ENCODE results near the gene PLCB1. TPM values are rescaled to one million over a fixed set of nuclear protein-coding genes. Genes with fewer than 3 reads are reported as not detected.

PLCB1 gene
- total RNA-seq, 1 donor from 2014 or later = 10.7 TPM

GRCh38 chr20:8425802-8426201 lies 293.7 kb downstream of the PLCB1 start:
- TF ChIP-seq EZH2 (IDR thresholded peaks at IDR 0.05; ENCODE audit: insufficient read depth, low read length) (no peak), CTCF (IDR thresholded peaks at IDR 0.05; ENCODE audit: insufficient read depth, low read depth, low read length) (no peak)

GRCh38 chr20:8427419-8428040 lies 295.5 kb downstream of the PLCB1 start:
- Histone ChIP-seq H3K27ac (ENCODE audit: low read depth, low read length) (no peak overlapping the region), H3K4me1 (ENCODE audit: insufficient read depth, low read length) (peaks cover 6% of the 10 kb centered on the region), H2AFZ (ENCODE audit: low read depth, low read length) (no peak overlapping the region), H3K9ac (ENCODE audit: low read length) (no peak overlapping the region), H3K36me3 (ENCODE audit: insufficient read depth, low read length) (no peaks in the 10 kb centered on the region), H3K79me2 (ENCODE audit: insufficient read depth, low read length) (no peaks in the 10 kb centered on the region), H3K4me3 (ENCODE audit: insufficient read depth, low read depth, low read length) (no peak overlapping the region), H3K4me2 (ENCODE audit: low read length) (no peak overlapping the region), H3K27me3 (ENCODE audit: insufficient read depth, low read length) (no peaks in the 10 kb centered on the region), H3K9me3 (ENCODE audit: insufficient read depth, low read depth, low read length) (no peaks in the 10 kb centered on the region), H4K20me1 (ENCODE audit: insufficient read depth, low read length) (no peaks in the 10 kb centered on the region)
- DNase-seq (ENCODE audit: low read depth) (no peak), FAIRE-seq (no peak)
- no peak overlapping the region for H3K4me3 Mint-ChIP-seq (ENCODE audit: unreplicated experiment)
- H3K36me3 Mint-ChIP-seq (ENCODE audit: low read depth, unreplicated experiment) = no peaks in the 10 kb centered on the region
- no peak for TF ChIP-seq EZH2 (IDR thresholded peaks at IDR 0.05; ENCODE audit: insufficient read depth, low read length)
- no peak for TF ChIP-seq CTCF (IDR thresholded peaks at IDR 0.05; ENCODE audit: insufficient read depth, low read depth, low read length)
- H3K27ac Mint-ChIP-seq (ENCODE audit: unreplicated experiment) = no peak overlapping the region
- no peaks in the 10 kb centered on the region for H3K27me3 Mint-ChIP-seq (ENCODE audit: low read depth, unreplicated experiment)
- H3K4me1 Mint-ChIP-seq (ENCODE audit: low read depth, unreplicated experiment) = peaks cover 10% of the 10 kb centered on the region
- no peaks in the 10 kb centered on the region for H3K9me3 Mint-ChIP-seq (ENCODE audit: unreplicated experiment)

More at GRCh38 chr20:8425802-8426201, 293.7 kb downstream of the PLCB1 start:
- FAIRE-seq (no peak), DNase-seq (ENCODE audit: low read depth) (no peak)
- H3K36me3 Mint-ChIP-seq (ENCODE audit: low read depth, unreplicated experiment) = no peaks in the 10 kb centered on the region
- H3K4me3 Mint-ChIP-seq (ENCODE audit: unreplicated experiment) = no peak overlapping the region
- no peak overlapping the region for H3K4me2 ChIP-seq (ENCODE audit: low read length)
- H3K27ac ChIP-seq (ENCODE audit: low read depth, low read length) = no peak overlapping the region
- peaks cover 6% of the 10 kb centered on the region for H3K4me1 ChIP-seq (ENCODE audit: insufficient read depth, low read length)
- no peak overlapping the region for H2AFZ ChIP-seq (ENCODE audit: low read depth, low read length)
- no peaks in the 10 kb centered on the region for H4K20me1 ChIP-seq (ENCODE audit: insufficient read depth, low read length)
- no peak overlapping the region for H3K9ac ChIP-seq (ENCODE audit: low read length)
- H3K27ac Mint-ChIP-seq (ENCODE audit: unreplicated experiment) = no peak overlapping the region
- H3K4me1 Mint-ChIP-seq (ENCODE audit: low read depth, unreplicated experiment) = peaks cover 10% of the 10 kb centered on the region
- H3K27me3 ChIP-seq (ENCODE audit: insufficient read depth, low read length) = no peaks in the 10 kb centered on the region
- no peaks in the 10 kb centered on the region for H3K36me3 ChIP-seq (ENCODE audit: insufficient read depth, low read length)
- no peaks in the 10 kb centered on the region for H3K27me3 Mint-ChIP-seq (ENCODE audit: low read depth, unreplicated experiment)
- no peaks in the 10 kb centered on the region for H3K9me3 Mint-ChIP-seq (ENCODE audit: unreplicated experiment)
- no peak overlapping the region for H3K4me3 ChIP-seq (ENCODE audit: insufficient read depth, low read depth, low read length)
- no peaks in the 10 kb centered on the region for H3K79me2 ChIP-seq (ENCODE audit: insufficient read depth, low read length)
- H3K9me3 ChIP-seq (ENCODE audit: insufficient read depth, low read depth, low read length) = no peaks in the 10 kb centered on the region

GRCh38 chr20:8428988-8429387 lies 296.9 kb downstream of the PLCB1 start:
- no peaks in the 10 kb centered on the region for H3K27me3 Mint-ChIP-seq (ENCODE audit: low read depth, unreplicated experiment)
- H3K4me3 Mint-ChIP-seq (ENCODE audit: unreplicated experiment) = no peak overlapping the region
- H3K36me3 Mint-ChIP-seq (ENCODE audit: low read depth, unreplicated experiment) = no peaks in the 10 kb centered on the region
- no peak overlapping the region for H3K27ac Mint-ChIP-seq (ENCODE audit: unreplicated experiment)
- Histone ChIP-seq H4K20me1 (ENCODE audit: insufficient read depth, low read length) (no peaks in the 10 kb centered on the region), H3K79me2 (ENCODE audit: insufficient read depth, low read length) (no peaks in the 10 kb centered on the region), H3K27me3 (ENCODE audit: insufficient read depth, low read length) (no peaks in the 10 kb centered on the region), H3K27ac (ENCODE audit: low read depth, low read length) (no peak overlapping the region), H3K4me1 (ENCODE audit: insufficient read depth, low read length) (peaks cover 1% of the 10 kb centered on the region), H3K4me3 (ENCODE audit: insufficient read depth, low read depth, low read length) (no peak overlapping the region), H3K36me3 (ENCODE audit: insufficient read depth, low read length) (no peaks in the 10 kb centered on the region), H3K4me2 (ENCODE audit: low read length) (no peak overlapping the region), H3K9ac (ENCODE audit: low read length) (no peak overlapping the region), H3K9me3 (ENCODE audit: insufficient read depth, low read depth, low read length) (no peaks in the 10 kb centered on the region), H2AFZ (ENCODE audit: low read depth, low read length) (no peak overlapping the region)
- H3K9me3 Mint-ChIP-seq (ENCODE audit: unreplicated experiment) = no peaks in the 10 kb centered on the region
- DNase-seq (ENCODE audit: low read depth) (no peak), FAIRE-seq (no peak)
- peaks cover 6% of the 10 kb centered on the region for H3K4me1 Mint-ChIP-seq (ENCODE audit: low read depth, unreplicated experiment)
- TF ChIP-seq CTCF (IDR thresholded peaks at IDR 0.05; ENCODE audit: insufficient read depth, low read depth, low read length) (no peak), EZH2 (IDR thresholded peaks at IDR 0.05; ENCODE audit: insufficient read depth, low read length) (no peak)

All from astrocyte (in vitro differentiated cells and primary cell).